Measurements from ENCODE around the gene KCNE3.

- TF ChIP-seq, protein P1, sequence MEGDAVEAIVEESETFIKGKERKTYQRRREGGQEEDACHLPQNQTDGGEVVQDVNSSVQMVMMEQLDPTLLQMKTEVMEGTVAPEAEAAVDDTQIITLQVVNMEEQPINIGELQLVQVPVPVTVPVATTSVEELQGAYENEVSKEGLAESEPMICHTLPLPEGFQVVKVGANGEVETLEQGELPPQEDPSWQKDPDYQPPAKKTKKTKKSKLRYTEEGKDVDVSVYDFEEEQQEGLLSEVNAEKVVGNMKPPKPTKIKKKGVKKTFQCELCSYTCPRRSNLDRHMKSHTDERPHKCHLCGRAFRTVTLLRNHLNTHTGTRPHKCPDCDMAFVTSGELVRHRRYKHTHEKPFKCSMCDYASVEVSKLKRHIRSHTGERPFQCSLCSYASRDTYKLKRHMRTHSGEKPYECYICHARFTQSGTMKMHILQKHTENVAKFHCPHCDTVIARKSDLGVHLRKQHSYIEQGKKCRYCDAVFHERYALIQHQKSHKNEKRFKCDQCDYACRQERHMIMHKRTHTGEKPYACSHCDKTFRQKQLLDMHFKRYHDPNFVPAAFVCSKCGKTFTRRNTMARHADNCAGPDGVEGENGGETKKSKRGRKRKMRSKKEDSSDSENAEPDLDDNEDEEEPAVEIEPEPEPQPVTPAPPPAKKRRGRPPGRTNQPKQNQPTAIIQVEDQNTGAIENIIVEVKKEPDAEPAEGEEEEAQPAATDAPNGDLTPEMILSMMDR (IDR thresholded peaks at IDR 0.05; ENCODE audit: low read length): no peak
- TF ChIP-seq EZH2 (IDR thresholded peaks at IDR 0.05; ENCODE audit: borderline replicate concordance, low read length): no peak
Observed at GRCh38 chr11:74437441-74438042, 29.8 kb downstream of the KCNE3 start.
